CD4-positive, alpha-beta T cell treated with Interleukin-6 for 4 hours (primary cell): ENCODE results near the gene ZFHX2.

Experiments
- DNase-seq: peaks from one replicate; pipeline ENCODE4 v3.0.0-alpha.2; 2020; ENCODE audit warnings: mixed read lengths

The ZFHX2 gene

DNA sequence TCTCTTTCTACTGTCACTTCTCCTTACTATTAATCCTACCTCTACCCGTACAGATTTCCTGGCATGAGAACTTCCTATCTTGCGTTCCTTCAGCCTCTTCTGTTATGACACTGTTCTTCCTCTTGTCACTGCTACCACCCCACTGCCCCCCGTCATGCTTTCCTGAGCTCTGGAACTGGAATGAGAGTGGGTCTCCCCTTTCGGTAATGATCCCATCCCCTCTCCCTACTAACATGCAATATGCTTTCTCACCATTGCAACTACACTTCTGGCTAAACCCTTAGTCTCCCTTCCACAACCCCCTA is 20.9 kb upstream of the ZFHX2 start:
- DNase-seq, result no peak

- no peak for DNase-seq
Observed at GRCh38 chr14:23571701-23572523, 20.3 kb upstream of the ZFHX2 start.

DNA sequence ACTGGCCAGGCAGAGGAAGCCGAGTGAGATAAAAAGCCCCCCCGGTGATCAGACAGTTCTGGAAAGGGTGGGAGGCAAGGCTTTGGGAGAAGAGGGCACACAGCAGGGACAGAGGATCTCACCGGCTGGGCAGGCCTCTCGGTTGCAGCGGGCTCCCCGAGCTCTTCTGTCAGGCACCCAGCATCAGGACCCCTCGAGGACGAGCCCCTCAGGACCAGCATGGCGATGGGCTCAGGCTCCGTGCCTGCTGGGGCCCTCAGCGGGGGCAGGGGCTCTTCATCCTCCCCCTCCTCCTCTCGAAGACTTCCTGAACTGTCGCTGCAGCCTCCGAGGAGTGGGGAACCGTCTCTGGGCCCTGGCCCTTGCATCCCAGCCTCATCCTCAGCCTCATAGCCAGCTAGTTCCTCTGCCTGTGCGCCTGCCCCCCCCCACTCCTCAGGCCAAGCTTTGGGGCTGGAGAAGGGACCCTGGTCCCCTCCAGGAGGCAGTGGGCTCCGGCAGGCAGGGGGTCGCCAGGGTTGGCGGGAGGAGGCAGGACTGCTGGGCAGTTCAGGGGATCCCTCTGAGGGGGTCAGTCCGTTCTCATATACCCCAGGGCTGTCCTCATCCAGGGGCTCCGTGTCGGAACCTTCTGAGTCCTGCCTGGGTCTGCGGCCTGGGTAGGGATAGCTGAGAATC is 19.4 kb upstream of the ZFHX2 start:
- DNase-seq, result no peak

DNA sequence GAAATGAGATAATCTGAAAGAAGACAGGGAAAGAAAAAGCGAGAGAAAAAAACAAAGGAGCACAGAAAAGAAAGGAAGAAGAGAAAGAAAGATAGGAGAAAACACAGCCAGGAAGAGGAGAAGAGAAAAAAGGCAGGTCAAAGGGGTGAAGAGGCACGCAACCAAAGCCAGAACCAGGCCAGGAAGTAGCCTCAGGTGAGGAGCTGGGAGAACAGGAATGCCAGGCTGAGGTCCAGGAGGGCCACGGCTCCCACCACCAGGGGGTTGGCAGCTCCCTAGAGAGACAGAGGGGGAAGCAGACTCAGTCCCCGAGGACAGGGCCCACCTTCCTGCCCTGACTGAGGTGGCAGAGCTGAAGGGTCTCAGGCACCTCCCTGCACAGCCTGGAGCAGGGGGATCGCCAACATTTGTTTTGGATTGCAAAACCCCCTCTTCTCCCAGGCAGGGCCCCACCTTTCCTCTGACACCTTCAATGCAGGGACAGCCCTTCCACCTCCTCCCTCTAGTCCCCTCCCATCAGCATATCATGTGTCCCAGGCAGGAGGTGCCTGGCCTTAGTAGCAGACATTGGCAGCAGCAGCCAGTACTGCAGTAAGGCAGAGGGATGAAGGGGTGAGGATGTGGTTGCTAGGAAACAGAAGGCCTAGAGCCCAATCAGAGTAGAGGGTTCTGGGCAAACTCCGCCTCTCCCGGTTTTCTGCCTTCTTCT is 18.0 kb upstream of the ZFHX2 start:
- no peak for DNase-seq

GRCh38 chr14:23568600-23569331 is 17.2 kb upstream of the ZFHX2 start:
- peak; percentile 36 for DNase-seq

GRCh38 chr14:23568021-23568599 is 16.5 kb upstream of the ZFHX2 start:
- DNase-seq, result no peak

- peak; percentile 95 for DNase-seq
Observed at GRCh38 chr14:23567186-23568020, 15.8 kb upstream of the ZFHX2 start, which contains the start of gene AP1G2. Gene AP1G2, minus strand, starts transcription at chr14:23567791. Its CDS starts 477 bp downstream, at chr14:23567314.

GRCh38 chr14:23566778-23567185 is 15.2 kb upstream of the ZFHX2 start:
- no peak for DNase-seq

- DNase-seq, result no peak
Observed at GRCh38 chr14:23566112-23566777, 14.7 kb upstream of the ZFHX2 start.

DNA sequence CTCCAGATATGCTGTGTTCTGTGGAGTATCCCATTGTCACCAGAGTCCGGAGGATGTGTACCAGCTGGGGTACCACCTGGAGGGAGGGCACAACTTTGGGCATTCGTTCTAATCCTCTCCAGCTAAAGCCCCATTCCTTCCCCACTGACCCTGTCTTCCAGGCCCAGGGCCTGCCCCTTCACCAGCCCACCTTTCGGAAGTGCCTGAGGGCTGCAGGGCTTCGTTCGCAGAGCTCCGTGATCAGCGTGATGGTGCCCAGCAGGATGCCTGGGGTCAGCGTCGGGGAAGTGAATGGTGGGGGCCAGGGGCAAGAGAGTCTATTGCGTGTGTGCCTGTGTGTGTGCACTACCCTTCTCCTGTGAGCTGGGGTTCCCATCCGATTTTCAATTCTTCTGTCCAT is 14.1 kb upstream of the ZFHX2 start:
- DNase-seq, result no peak

GRCh38 chr14:23564876-23565275 is 13.3 kb upstream of the ZFHX2 start:
- no peak for DNase-seq

DNA sequence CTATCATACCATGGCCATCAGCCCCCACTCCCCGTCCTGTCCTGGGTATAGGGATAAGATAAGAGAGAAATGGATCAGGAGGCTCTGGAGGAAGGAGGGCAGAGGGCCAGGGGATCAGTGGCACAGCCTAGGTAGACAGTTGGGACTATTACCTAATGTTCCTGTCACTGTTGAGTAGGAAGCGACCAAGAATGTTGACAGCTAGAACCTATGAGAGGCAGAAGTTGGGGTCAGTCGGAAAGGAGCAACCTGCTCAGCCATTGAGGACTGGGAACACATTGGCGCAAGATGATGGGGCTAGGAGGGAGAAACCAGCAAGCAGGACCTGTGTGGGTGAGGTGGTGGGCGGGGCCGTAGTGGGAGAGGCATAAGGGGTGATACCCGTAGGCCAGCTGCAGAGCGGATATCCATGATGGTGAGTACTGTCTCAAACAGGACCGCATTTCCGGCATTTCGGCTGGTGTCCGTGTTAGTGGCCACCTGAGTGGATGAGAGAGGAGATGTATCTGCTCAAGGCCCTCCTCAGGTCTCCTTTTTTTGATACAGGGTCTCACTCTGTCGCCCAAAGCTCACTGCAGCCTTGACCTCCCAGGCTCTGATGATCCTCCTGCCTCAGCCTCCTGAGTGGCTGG is 12.7 kb upstream of the ZFHX2 start:
- DNase-seq, result no peak

- DNase-seq, result no peak
Observed at GRCh38 chr14:23563473-23564180, 12.1 kb upstream of the ZFHX2 start.

DNA sequence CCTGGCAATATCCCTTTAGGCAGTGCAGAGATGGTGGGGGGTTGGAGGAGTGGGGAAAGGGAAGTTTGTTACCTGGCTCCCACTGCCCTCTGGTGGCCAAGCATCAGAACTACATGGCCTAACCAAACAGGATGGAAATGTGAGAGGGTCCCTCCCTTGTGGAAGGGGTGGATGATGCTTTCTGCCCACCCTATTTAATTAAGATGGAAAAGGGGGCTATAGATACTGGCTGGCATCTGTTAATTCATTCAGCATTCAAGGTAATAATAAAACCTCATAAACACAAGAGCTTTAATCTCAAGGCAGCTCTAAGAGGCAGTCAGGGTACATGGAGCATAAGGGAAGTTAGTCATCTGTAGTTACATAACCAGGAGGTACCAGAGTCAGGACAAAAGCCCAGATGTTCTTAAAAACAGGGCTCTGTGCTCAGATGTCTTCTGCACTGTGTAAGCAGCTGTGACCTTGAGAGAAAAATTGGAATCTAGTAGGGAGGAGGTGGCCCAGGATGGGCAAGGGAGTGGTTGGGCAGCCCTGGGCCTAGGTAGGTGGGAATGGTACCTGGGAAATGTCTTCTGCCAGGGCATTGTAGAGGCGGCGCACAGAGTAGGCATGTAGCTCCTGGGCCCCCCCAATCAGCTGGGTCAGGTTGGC is 11.4 kb upstream of the ZFHX2 start:
- DNase-seq, result peak; percentile 69

DNA sequence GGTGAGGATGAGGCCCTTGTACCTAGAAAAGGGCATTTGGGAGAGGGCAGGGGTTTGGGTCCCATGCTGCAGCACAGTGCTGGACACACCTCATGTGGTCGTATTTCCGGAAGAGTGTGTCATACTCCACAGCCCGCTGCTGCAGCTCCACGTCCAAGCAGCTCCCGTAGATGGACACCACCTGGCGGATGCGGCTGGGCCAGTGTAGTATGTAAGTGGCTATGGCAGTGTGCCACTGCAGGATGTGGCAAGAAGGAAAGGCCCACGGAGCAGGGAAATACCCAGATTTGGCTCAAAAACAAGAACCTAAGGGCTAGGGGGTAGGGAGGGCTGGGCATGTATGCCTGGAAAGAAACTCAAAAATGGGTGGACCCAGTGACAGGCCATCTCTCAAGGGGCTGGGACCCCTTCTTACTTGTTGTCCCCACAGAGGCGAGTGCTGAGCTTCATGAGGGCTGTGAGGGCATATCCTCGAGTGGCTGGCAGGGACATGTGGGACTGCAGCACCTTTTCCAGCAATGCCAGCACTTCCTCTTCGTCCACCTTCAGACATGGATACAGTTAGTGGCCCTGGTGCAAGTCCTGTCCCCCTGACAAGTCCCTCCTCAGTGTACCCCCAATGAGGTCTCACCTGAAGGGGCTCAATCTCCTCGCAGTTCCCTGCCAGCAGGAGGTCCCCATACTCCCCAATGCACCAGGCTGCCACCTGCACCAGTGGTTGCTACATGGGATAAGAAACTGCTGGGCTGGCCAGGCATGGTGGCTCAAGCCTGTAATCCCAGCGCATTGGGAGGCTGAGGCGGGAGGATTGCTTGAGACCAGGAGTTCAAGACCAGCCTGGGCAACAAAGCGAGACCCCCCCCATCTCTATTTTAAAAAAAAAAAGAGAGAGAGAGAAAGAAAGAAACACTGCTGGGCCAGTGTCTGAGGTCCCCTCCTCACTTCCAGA is 10.6 kb upstream of the ZFHX2 start:
- no peak for DNase-seq

GRCh38 chr14:23561259-23561658 is 9.7 kb upstream of the ZFHX2 start:
- DNase-seq, result no peak

- no peak for DNase-seq
Observed at GRCh38 chr14:23559926-23560520, 8.5 kb upstream of the ZFHX2 start.
